Epithelial cell of proximal tubule (primary cell): Measurements from ENCODE around the gene CAMP. TPM values are rescaled to one million over a fixed set of nuclear protein-coding genes. Genes with fewer than 3 reads are reported as not detected.
A peak's percentile ranks its signal among the peaks of the same experiment; 100 is the strongest.

Experiments used
- DNase-seq: peaks from one replicate; pipeline ENCODE4 v3.0.0-alpha.2; 2011; ENCODE audit warnings: low read depth
- H3K4me3 ChIP-seq: 2 replicates; pipeline ENCODE4 v1.5.1; 2011; ENCODE audit warnings: low read depth, mild to moderate bottlenecking, low read length
- total RNA-seq: library from RNA; depleted of rRNA; stranded (reverse); fragments of >200 nt; gene quantifications from 2 replicates; pipeline ENCODE4 v1.2.3, GENCODE V29; 2015
- TF ChIP-seq, protein P1 (sequence below): conservative IDR thresholded peaks from 2 replicates; pipeline ENCODE4 v1.5.1; 2012; ENCODE audit warnings: low read depth, mild to moderate bottlenecking, low read length

CAMP gene
- total RNA-seq, 1 donor from 2014 or later = not detected

DNA sequence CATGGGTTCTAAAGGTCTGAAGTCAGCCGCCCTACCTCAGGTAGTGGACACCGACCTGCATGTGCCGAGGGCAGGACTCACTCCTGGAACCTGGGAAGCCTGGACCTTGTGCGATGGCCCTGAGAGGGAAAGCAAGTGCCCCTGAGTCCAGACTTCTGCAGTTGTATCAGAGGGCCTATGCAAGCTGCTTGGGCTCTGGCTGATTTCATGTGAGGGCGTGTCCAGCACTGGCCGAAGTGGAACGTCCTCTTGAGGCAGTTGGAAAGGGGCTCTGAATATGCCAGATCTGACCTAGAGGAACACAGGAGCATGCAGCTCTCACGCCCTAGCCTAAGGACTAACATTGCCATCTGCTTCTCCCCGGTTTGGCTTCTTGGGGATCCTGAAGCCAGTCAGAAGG lies 2.5 kb upstream of the CAMP start:
- TF ChIP-seq, protein P1, sequence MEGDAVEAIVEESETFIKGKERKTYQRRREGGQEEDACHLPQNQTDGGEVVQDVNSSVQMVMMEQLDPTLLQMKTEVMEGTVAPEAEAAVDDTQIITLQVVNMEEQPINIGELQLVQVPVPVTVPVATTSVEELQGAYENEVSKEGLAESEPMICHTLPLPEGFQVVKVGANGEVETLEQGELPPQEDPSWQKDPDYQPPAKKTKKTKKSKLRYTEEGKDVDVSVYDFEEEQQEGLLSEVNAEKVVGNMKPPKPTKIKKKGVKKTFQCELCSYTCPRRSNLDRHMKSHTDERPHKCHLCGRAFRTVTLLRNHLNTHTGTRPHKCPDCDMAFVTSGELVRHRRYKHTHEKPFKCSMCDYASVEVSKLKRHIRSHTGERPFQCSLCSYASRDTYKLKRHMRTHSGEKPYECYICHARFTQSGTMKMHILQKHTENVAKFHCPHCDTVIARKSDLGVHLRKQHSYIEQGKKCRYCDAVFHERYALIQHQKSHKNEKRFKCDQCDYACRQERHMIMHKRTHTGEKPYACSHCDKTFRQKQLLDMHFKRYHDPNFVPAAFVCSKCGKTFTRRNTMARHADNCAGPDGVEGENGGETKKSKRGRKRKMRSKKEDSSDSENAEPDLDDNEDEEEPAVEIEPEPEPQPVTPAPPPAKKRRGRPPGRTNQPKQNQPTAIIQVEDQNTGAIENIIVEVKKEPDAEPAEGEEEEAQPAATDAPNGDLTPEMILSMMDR = no peak
- no peak overlapping the region for H3K4me3 ChIP-seq
- DNase-seq = no peak

DNA sequence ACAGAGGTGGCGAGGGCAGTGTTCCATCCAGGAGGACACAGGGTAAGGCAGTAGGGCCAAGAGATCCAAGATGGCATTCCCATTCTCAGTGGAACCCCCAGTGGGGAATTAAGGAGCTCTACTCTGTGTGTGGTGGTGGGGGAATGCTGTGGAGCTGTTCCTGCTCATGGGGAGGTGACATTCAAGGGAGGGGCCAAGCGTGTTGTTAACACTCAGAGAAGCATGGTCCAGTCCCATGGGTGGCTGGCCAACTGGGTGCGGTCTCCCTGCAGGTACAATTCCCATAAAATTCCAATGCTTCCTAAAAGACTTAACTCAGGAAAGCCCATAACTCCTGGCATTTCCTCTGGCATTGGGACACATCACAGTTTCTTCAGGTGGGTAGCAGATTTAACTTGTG lies 2.3 kb downstream of the CAMP start:
- H3K4me3 ChIP-seq = no peak overlapping the region
- TF ChIP-seq, protein P1 = no peak
- DNase-seq = no peak

DNA sequence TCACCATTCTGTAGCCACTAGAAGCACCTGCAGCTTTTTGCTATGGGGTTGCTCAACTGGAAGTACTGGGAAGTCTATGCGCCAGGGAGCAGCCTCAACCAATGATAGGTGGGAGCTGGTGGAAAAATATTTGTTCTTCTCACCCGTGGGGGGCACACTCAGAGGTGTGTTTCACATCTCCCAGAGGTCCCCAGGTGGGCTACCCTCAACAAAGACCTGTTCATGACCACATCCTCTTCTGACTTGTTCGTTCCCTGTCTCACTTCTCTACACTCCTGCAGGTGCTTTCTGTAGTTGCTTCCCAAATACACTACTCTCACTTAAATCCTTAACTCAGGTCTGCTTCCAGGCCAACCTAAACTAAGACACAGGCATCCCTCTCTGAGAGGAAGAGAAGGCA lies 3.6 kb downstream of the CAMP start:
- TF ChIP-seq, protein P1 = no peak
- DNase-seq = no peak
- no peak overlapping the region for H3K4me3 ChIP-seq

DNA sequence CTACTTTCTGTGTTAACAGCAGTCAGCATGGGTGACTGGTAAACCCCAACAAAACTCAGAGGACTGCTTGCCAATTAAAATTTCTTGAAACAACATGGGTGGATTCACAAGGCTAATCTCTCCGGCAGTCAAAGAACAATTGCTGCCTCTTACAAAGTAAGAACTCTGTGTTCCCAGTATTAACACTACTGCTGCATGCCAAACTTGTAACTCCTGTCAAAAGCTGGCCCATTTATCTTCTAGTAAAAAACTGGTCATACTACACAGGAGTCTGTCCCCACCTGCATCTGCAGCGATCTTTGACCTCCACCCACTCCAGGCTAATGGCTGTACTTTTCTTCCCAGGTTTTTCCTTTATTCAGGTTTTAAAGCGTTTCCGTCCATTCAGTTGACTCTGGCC lies 8.9 kb downstream of the CAMP start:
- no peak overlapping the region for H3K4me3 ChIP-seq
- no peak for DNase-seq
- TF ChIP-seq, protein P1 = no peak

DNA sequence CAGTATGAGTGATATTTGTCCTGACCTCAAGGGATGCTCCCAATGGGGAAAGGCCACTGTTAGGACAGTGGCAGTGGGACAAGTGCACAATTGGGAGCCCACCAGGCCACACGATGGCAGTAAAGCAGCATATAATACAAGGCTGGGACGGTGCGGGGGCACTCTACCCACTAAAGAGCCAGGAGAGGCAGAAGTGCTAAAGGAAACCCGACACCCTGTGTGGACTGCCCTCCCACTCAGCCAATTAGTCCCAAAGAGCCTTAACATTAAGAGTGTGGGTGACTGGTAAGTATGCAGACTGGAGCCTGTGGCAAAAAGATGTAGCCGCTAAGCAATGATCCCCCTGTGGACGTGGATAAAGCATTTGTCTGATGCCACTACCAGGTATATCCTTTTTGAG lies 9.4 kb downstream of the CAMP start:
- TF ChIP-seq, protein P1 = peak; percentile 68
- no peak for DNase-seq
- H3K4me3 ChIP-seq = peak overlapping the region; percentile 32

DNA sequence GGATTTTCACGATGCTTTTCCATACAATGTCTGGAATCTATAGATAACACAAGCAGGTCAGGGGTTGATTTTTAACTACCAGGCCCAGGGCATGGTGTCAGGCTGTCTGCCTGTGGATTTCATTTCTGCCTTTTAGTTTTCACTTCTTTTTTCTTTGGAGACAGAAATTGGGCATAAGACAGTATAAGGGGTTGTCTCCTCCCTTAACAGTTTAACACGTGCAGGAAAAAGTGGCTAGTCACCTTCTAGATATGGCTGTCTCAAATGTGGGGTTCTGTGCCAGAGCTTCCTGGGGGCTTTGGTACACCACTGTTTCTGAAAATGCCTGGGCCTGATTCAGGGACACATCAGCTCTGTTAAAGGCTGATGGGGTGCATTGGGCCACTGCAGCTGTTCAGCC lies 10.2 kb downstream of the CAMP start:
- no peak for DNase-seq
- TF ChIP-seq, protein P1 = no peak

DNA sequence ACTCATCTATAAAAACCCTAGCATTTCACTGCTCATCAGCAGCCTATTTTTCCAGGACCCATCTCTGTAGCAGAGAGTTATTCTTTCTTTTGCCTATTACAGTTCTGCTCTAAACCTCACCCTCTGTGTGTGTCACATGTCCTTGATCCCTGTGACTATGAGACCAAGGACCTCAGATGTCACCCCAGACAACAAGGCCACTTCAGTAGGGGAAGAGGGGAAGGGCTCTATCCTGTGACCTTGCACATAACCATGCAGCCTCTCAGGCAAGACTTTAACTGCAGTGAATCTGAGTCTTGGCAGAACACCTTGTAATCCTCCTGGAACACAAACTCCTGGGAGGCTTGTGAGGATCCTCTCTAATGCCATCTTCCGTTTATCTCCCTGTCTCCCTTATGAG lies 13.2 kb downstream of the CAMP start:
- TF ChIP-seq, protein P1 = no peak
- no peak for DNase-seq
- H3K4me3 ChIP-seq = no peak overlapping the region

More for the DNA sequence above, 10.2 kb downstream of the CAMP start:
- no peak overlapping the region for H3K4me3 ChIP-seq
